Activated naive CD4-positive, alpha-beta T cell treated with anti-CD3 and anti-CD28 coated beads for 36 hours (primary cell): Measurements from ENCODE around the gene PTPRN2. TPM values are rescaled to one million over a fixed set of nuclear protein-coding genes. Genes with fewer than 3 reads are reported as not detected.

Experiments used
- CTCF ChIA-PET: fragments of 350-600 bp; sonication (Branson Sonifier 250); formaldehyde crosslinking; loops from one replicate; lab custom pipeline; 2021; ENCODE audit warnings: antibody characterized with exemption; lab: Charles Lee
- DNase-seq: peaks from one replicate; pipeline ENCODE4 v3.0.0-alpha.2; 2020
- H3K27ac Mint-ChIP-seq: one replicate; pipeline ENCODE4 v1.8.0; 2021; ENCODE audit warnings: mild to moderate bottlenecking, mixed read lengths
- H3K27me3 Mint-ChIP-seq: one replicate; pipeline ENCODE4 v1.8.0; 2021; ENCODE audit warnings: low read depth, mixed read lengths
- H3K36me3 Mint-ChIP-seq: one replicate; pipeline ENCODE4 v1.8.0; 2021; ENCODE audit warnings: low read depth, mixed read lengths
- H3K4me1 Mint-ChIP-seq: one replicate; pipeline ENCODE4 v1.8.0; 2021; ENCODE audit warnings: low read depth, mixed read lengths
- H3K4me3 Mint-ChIP-seq: one replicate; pipeline ENCODE4 v1.8.0; 2021; ENCODE audit warnings: mild to moderate bottlenecking, moderate library complexity, mixed read lengths
- H3K9me3 Mint-ChIP-seq: one replicate; pipeline ENCODE4 v1.8.0; 2021; ENCODE audit warnings: mixed read lengths
- intact Hi-C: fragments of 100-400 bp; cut with micrococcal nuclease; formaldehyde crosslinking; loops from one replicate; pipeline ENCODE4 v1.15.1; 2023
- total RNA-seq, 2 experiments: library from RNA; stranded (reverse); gene quantifications; one replicate each; pipeline ENCODE4 v1.2.3, GENCODE V29; 2021

Gene PTPRN2
- total RNA-seq, 2 experiments from 2014 or later: 0.54 to 0.62 TPM

- Mint-ChIP-seq H3K9me3 (peaks cover 2% of the 10 kb centered on the region), H3K4me1 (no peaks in the 10 kb centered on the region), H3K27ac (no peak overlapping the region), H3K36me3 (no peaks in the 10 kb centered on the region), H3K27me3 (peaks cover 8% of the 10 kb centered on the region), H3K4me3 (no peak overlapping the region)
- no peak for DNase-seq
- CTCF ChIA-PET: no interaction called here
- intact Hi-C loops: no loop called here
Measured at GRCh38 chr7:158492367-158492764, 95.3 kb downstream of the PTPRN2 start.

DNA sequence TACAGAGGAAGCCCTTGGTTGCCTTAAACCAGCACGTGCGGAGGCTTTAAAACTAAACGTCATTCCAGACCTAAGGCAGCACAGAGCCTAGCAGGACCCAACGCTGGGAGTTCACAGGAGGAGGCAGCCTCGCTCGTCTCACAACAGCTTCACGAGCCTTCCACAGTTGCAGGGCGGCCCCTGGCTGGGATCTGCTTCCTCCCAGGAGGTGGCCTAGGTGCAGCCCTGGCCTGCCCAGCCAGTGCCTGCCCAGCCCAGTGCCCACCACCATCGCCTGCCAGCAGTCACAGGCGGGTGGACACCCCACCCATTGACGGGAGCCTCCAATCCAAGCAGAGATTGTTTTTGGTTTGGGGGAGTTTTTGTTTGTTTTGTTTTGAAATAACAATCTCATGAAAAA is 96.5 kb downstream of the PTPRN2 start:
- Mint-ChIP-seq H3K4me3 (no peak overlapping the region), H3K4me1 (no peaks in the 10 kb centered on the region), H3K9me3 (peaks cover 2% of the 10 kb centered on the region), H3K36me3 (no peaks in the 10 kb centered on the region), H3K27ac (no peak overlapping the region), H3K27me3 (peaks cover 8% of the 10 kb centered on the region)
- DNase-seq: no peak
- CTCF ChIA-PET: no interaction called here
- intact Hi-C loops: no loop called here

DNA sequence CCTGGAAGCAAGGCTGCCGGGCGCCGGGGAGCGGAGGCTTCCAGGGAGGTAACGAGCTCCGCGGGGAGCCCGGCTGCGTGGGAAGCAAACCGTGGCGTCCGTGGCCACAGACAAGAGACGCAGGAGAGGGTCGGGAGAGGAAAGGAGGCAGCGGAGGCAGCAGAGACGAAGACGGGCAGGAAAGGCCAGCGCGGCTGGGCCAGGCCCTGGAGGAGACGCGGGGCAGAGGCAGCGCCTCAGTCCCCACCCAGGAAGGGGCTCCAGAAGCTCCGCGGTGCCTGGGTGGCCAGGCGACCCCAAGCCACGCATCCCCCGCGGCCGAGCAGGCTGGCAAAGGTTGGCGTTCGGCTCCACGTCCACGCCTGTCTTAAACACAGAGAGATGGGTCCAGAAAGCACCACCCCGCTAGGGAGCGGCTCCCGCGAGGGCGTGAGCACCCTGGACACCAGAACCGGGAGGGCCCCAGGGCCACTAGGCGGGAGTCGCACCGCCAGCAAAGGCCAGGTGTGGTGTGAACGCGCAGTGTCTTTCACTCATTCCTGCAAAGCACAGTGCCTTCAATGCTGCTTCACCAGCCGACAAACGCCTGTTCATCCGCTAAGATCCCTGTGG is 97.3 kb downstream of the PTPRN2 start:
- no peak overlapping the region for H3K27ac Mint-ChIP-seq
- CTCF ChIA-PET: no interaction called here
- no peak for DNase-seq
- H3K27me3 Mint-ChIP-seq: peaks cover 4% of the 10 kb centered on the region
- H3K36me3 Mint-ChIP-seq: no peaks in the 10 kb centered on the region
- H3K4me1 Mint-ChIP-seq: no peaks in the 10 kb centered on the region
- no peak overlapping the region for H3K4me3 Mint-ChIP-seq
- H3K9me3 Mint-ChIP-seq: peaks cover 2% of the 10 kb centered on the region
- intact Hi-C loops: no loop called here

- H3K4me3 Mint-ChIP-seq: no peak overlapping the region
- DNase-seq: no peak
- intact Hi-C loops: no loop called here
- H3K36me3 Mint-ChIP-seq: no peaks in the 10 kb centered on the region
- H3K27me3 Mint-ChIP-seq: no peaks in the 10 kb centered on the region
- CTCF ChIA-PET: no interaction called here
- peaks cover 2% of the 10 kb centered on the region for H3K9me3 Mint-ChIP-seq
- no peak overlapping the region for H3K27ac Mint-ChIP-seq
- H3K4me1 Mint-ChIP-seq: no peaks in the 10 kb centered on the region
Measured at GRCh38 chr7:158489462-158490155, 98.0 kb downstream of the PTPRN2 start.

- Mint-ChIP-seq H3K4me1 (no peaks in the 10 kb centered on the region), H3K27ac (no peak overlapping the region), H3K36me3 (no peaks in the 10 kb centered on the region), H3K4me3 (no peak overlapping the region), H3K9me3 (peaks cover 2% of the 10 kb centered on the region), H3K27me3 (no peaks in the 10 kb centered on the region)
- intact Hi-C loops: no loop called here
- DNase-seq: no peak
- CTCF ChIA-PET: no interaction called here
Measured at GRCh38 chr7:158488181-158488971, 99.2 kb downstream of the PTPRN2 start.

DNA sequence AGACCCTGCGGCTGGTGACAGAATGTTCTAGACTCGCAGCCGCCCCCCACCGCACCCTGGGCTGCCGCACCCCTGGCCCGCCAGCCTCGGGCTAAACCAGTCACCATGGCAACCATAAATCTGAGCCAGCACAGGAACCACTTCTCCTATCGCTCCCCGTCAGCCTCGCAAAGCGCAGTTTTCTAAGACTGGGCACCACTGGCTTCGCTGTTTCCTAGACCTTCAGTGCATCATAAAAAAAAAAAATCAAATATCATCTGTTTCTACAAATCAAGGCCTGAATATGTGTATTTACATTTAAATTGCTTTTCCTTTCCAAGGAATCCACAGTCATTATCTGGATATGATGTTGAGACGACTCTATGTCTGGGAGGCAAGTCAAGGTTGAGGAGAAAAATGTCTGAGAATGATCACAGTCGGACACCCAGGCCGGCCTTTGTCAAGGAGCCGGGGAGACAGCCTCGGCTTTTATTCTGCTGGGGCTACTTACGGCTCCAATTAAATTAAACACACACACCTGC is 99.9 kb downstream of the PTPRN2 start:
- H3K36me3 Mint-ChIP-seq: no peaks in the 10 kb centered on the region

DNA sequence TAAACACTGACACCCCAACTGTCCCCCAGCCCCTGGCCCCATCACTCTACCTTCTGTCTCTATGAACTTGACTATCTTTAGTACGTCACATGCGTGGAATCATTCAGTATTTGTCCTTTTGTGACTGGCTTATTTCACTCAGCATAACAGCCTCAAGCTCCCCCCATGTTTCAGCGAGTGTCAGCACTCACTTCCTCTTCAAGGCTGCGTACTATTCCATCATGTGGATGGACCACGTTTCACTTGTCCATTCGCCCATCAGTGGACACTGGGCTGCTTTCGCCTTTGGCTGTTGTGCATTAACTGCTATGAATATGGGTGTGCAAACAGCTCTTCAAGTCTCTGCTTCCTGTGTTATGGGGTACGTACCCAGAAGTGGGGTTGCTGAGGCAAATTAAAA is 100.7 kb downstream of the PTPRN2 start:
- intact Hi-C loops: no loop called here
- Mint-ChIP-seq H3K27ac (no peak overlapping the region), H3K4me1 (no peaks in the 10 kb centered on the region), H3K9me3 (no peaks in the 10 kb centered on the region), H3K27me3 (no peaks in the 10 kb centered on the region), H3K4me3 (no peak overlapping the region), H3K36me3 (no peaks in the 10 kb centered on the region)
- no peak for DNase-seq
- CTCF ChIA-PET: no interaction called here

More for the DNA sequence above, 99.9 kb downstream of the PTPRN2 start:
- H3K4me1 Mint-ChIP-seq: no peaks in the 10 kb centered on the region
- H3K4me3 Mint-ChIP-seq: no peak overlapping the region
- no peak overlapping the region for H3K27ac Mint-ChIP-seq
- intact Hi-C loops: no loop called here
- CTCF ChIA-PET: no interaction called here
- no peak for DNase-seq
- H3K9me3 Mint-ChIP-seq: no peaks in the 10 kb centered on the region
- H3K27me3 Mint-ChIP-seq: no peaks in the 10 kb centered on the region

DNA sequence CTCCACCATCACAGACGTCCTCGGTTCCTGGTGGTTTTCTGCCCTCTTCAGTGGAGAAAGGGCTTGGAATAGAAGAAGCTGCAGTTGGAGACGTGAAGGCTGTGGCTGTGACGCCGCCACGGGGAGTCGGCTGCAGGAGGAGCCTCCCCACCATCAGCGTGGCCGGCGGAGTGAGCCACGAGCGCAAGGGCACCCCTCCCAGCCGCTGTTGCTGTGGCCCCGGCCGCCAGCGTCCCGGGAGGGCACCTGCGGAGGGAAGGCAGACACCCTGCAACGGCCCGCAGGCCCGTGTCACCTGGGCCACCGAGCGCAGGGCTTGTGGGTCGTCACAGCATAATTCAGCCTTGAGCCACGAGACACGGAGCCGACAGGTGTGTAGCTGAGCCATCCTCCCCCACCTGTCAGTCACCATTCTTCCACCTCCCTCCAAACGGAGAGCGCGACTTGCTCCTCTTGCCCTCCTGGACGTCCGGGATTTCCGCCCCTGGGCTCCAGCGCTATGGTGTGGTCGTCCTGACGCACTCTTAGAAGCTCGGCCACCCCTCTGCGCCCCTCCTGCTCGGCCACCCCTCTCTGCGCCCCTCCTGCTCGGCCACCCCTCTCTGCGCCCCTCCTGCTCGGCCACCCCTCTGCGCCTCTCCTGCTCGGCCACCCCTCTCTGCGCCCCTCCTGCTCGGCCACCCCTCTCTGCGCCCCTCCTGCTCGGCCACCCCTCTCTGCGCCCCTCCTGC is 102.7 kb downstream of the PTPRN2 start:
- Mint-ChIP-seq H3K4me3 (no peak overlapping the region), H3K27ac (no peak overlapping the region), H3K27me3 (no peaks in the 10 kb centered on the region), H3K4me1 (no peaks in the 10 kb centered on the region), H3K9me3 (no peaks in the 10 kb centered on the region), H3K36me3 (no peaks in the 10 kb centered on the region)
- intact Hi-C loops: no loop called here
- CTCF ChIA-PET: no interaction called here
- DNase-seq: no peak

GRCh38 chr7:158482480-158482879 is 105.1 kb downstream of the PTPRN2 start:
- intact Hi-C loops: no loop called here
- Mint-ChIP-seq H3K36me3 (no peaks in the 10 kb centered on the region), H3K4me1 (no peaks in the 10 kb centered on the region), H3K27me3 (peaks cover 8% of the 10 kb centered on the region), H3K4me3 (no peak overlapping the region), H3K27ac (no peak overlapping the region), H3K9me3 (no peaks in the 10 kb centered on the region)
- DNase-seq: no peak
- CTCF ChIA-PET: no interaction called here

DNA sequence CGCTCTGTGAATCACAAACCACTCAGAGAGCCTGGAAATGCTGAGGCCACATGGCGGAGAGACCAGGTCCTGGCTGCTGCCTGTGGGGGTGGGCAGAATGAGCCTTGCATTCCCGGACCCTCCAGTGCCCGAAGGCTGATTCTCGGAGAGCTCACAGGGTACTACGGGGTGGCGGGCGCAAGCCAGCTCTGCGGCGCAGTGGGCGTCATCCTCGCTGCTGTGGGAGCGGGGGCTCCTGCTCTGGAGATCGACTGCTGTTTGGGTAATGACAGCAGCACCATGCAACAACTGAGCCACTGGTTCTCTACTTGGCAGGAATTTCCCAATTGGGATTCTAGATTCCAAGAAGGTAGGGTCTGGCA is 108.0 kb downstream of the PTPRN2 start:
- intact Hi-C loops: no loop called here
- H3K9me3 Mint-ChIP-seq: no peaks in the 10 kb centered on the region
- no peaks in the 10 kb centered on the region for H3K36me3 Mint-ChIP-seq
- H3K27ac Mint-ChIP-seq: no peak overlapping the region
- peaks cover 8% of the 10 kb centered on the region for H3K27me3 Mint-ChIP-seq
- CTCF ChIA-PET: no interaction called here
- no peak for DNase-seq
- H3K4me1 Mint-ChIP-seq: no peaks in the 10 kb centered on the region
- no peak overlapping the region for H3K4me3 Mint-ChIP-seq

DNA sequence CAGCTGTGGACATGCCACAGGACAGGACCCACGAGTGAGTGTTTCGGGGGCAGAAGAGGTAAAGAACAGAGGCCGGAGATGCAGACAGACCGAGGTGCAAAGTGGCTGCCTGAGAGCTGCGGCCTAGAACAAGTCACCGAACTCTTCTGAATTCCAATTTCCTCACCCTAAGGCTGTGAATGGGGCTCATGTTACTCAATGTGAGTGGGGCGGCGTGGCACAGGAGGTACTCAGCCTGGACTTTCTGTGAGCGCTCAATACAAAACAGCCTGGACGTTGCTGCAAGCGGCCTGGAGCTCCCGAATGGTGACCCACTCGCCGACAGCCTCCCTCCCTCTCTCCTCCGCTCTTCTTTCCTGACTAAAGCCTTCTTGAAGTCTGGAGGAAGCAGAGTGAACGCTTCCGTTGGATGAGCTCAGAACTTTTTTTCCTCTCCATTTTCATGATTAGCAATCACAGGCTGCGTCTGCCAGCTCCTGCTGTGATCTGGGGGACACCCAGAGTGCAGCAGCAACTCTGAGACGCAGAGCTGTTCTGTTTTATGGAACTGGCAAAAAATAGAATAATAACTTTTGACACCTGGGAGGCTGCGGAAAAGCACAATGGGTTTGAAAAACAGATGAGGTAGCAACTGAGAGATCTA is 108.5 kb downstream of the PTPRN2 start:
- intact Hi-C loops: no loop called here
- Mint-ChIP-seq H3K4me1 (no peaks in the 10 kb centered on the region), H3K36me3 (no peaks in the 10 kb centered on the region), H3K4me3 (no peak overlapping the region), H3K27me3 (peaks cover 8% of the 10 kb centered on the region), H3K27ac (no peak overlapping the region), H3K9me3 (no peaks in the 10 kb centered on the region)
- DNase-seq: no peak
- CTCF ChIA-PET: no interaction called here

- peaks cover 10% of the 10 kb centered on the region for H3K27me3 Mint-ChIP-seq
- CTCF ChIA-PET: no interaction called here
- H3K4me3 Mint-ChIP-seq: no peak overlapping the region
- H3K27ac Mint-ChIP-seq: no peak overlapping the region
- intact Hi-C loops: no loop called here
- DNase-seq: no peak
- no peaks in the 10 kb centered on the region for H3K4me1 Mint-ChIP-seq
- H3K9me3 Mint-ChIP-seq: no peaks in the 10 kb centered on the region
- H3K36me3 Mint-ChIP-seq: no peaks in the 10 kb centered on the region
Measured at GRCh38 chr7:158477866-158478265, 109.8 kb downstream of the PTPRN2 start.
